Measurements from ENCODE around the gene VENTX. TPM values are rescaled to one million over a fixed set of nuclear protein-coding genes. Genes with fewer than 3 reads are reported as not detected.

VENTX gene
- total RNA-seq, 1 donor: not detected

- TF ChIP-seq CTCF (IDR thresholded peaks at IDR 0.05; ENCODE audit: insufficient read depth, low read depth, low read length): no peak
- no peak overlapping the region for H3K4me3 ChIP-seq (ENCODE audit: low read depth, low read length)
- DNase-seq (ENCODE audit: low read depth): no peak
Observed at GRCh38 chr10:133267293-133267692, 29.6 kb downstream of the VENTX start.

GRCh38 chr10:133267829-133268228 is 30.2 kb downstream of the VENTX start:
- H3K4me3 ChIP-seq (ENCODE audit: low read depth, low read length): no peak overlapping the region
- no peak for TF ChIP-seq CTCF (IDR thresholded peaks at IDR 0.05; ENCODE audit: insufficient read depth, low read depth, low read length)

GRCh38 chr10:133268532-133268931 is 30.9 kb downstream of the VENTX start:
- DNase-seq (ENCODE audit: low read depth): no peak
- no peak for TF ChIP-seq CTCF (IDR thresholded peaks at IDR 0.05; ENCODE audit: insufficient read depth, low read depth, low read length)
- H3K4me3 ChIP-seq (ENCODE audit: low read depth, low read length): no peak overlapping the region

More at GRCh38 chr10:133267829-133268228, 30.2 kb downstream of the VENTX start:
- no peak for DNase-seq (ENCODE audit: low read depth)

GRCh38 chr10:133269367-133269766 is 31.7 kb downstream of the VENTX start:
- TF ChIP-seq CTCF (IDR thresholded peaks at IDR 0.05; ENCODE audit: insufficient read depth, low read depth, low read length): no peak
- no peak overlapping the region for H3K4me3 ChIP-seq (ENCODE audit: low read depth, low read length)
- no peak for DNase-seq (ENCODE audit: low read depth)

GRCh38 chr10:133270204-133270603 is 32.5 kb downstream of the VENTX start:
- DNase-seq (ENCODE audit: low read depth): no peak
- no peak for TF ChIP-seq CTCF (IDR thresholded peaks at IDR 0.05; ENCODE audit: insufficient read depth, low read depth, low read length)
- H3K4me3 ChIP-seq (ENCODE audit: low read depth, low read length): no peak overlapping the region

- DNase-seq (ENCODE audit: low read depth): no peak
- no peak for TF ChIP-seq CTCF (IDR thresholded peaks at IDR 0.05; ENCODE audit: insufficient read depth, low read depth, low read length)
- H3K4me3 ChIP-seq (ENCODE audit: low read depth, low read length): no peak overlapping the region
Observed at GRCh38 chr10:133270773-133271297, 33.2 kb downstream of the VENTX start.

Measured in fibroblast of villous mesenchyme (primary cell).